Tibial nerve (tissue), 4 donors: ENCODE results near the gene TAS2R16. TPM values are rescaled to one million over a fixed set of nuclear protein-coding genes. Genes with fewer than 3 reads are reported as not detected.

Experiments used
- DNase-seq, 2 donors: peaks; one replicate each; pipeline ENCODE4 v3.0.0-alpha.2; 2019; ENCODE audit warnings: low spot score in 2 of 2
- H3K27ac ChIP-seq, 4 donors: fragments of 200-600 bp; sonication (generic) in 3 of 4; one replicate each; pipeline ENCODE4 v1.5.1; 2017 to 2019; ENCODE audit warnings: mild to moderate bottlenecking in 1 of 4
- H3K27me3 ChIP-seq, 2 donors: fragments of 200-600 bp; sonication (generic) in 1 of 2; one replicate each; pipeline versions ENCODE4 v1.5.1 to v1.6.0; 2017 to 2019
- H3K36me3 ChIP-seq, 3 donors: fragments of 200-600 bp; sonication (generic); one replicate each; pipeline ENCODE4 v1.5.1; 2018 to 2019
- H3K4me1 ChIP-seq, 4 donors: fragments of 200-600 bp; sonication (generic) in 3 of 4; one replicate each; pipeline ENCODE4 v1.5.1; 2017 to 2019
- H3K4me3 ChIP-seq, 4 donors: fragments of 200-600 bp; sonication (generic) in 3 of 4; one replicate each; pipeline ENCODE4 v1.5.1; 2017 to 2019; ENCODE audit warnings: mild to moderate bottlenecking in 1 of 4, moderate library complexity in 1 of 4
- H3K9me3 ChIP-seq, 4 donors: fragments of 200-600 bp; sonication (generic) in 3 of 4; one replicate each; pipeline ENCODE4 v1.5.1; 2017 to 2019
- CTCF ChIP-seq, 5 experiments: fragments of 200-600 bp in 3 of 5; fragments of 450-650 bp in 2 of 5; sonication (generic) in 3 of 5; IDR thresholded peaks; one replicate each; pipeline ENCODE4 v1.5.1; 2016 to 2019; ENCODE audit warnings: antibody characterized with exemption in 5 of 5, mild to moderate bottlenecking in 3 of 5, moderate library complexity in 2 of 5
- EP300 ChIP-seq, 2 donors: sonication (generic); formaldehyde crosslinking; IDR thresholded peaks; one replicate each; pipeline ENCODE4 v1.6.1; 2017; ENCODE audit warnings: antibody characterized with exemption in 2 of 2, mild to moderate bottlenecking in 1 of 2
- POLR2A ChIP-seq, 2 donors: fragments of 450-650 bp; IDR thresholded peaks; one replicate each; pipeline ENCODE4 v1.6.1; 2017; ENCODE audit warnings: antibody characterized with exemption in 2 of 2, mild to moderate bottlenecking in 2 of 2, moderate library complexity in 2 of 2
- WGBS, 2 donors: methylation state at CpG; one replicate each; pipeline ENCODE4 v1.1.5; 2018; 5-methylcytosine and 5-hydroxymethylcytosine counted together
- total RNA-seq, 4 donors: library from RNA; depleted of rRNA; stranded (reverse); fragments of >200 nt; gene quantifications; one replicate each; pipeline ENCODE4 v1.1.0, GENCODE V29; 2016

The TAS2R16 gene, protein sequence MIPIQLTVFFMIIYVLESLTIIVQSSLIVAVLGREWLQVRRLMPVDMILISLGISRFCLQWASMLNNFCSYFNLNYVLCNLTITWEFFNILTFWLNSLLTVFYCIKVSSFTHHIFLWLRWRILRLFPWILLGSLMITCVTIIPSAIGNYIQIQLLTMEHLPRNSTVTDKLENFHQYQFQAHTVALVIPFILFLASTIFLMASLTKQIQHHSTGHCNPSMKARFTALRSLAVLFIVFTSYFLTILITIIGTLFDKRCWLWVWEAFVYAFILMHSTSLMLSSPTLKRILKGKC
- total RNA-seq, result not detected

- no peak within 1 kb of the TSS for H3K4me3 ChIP-seq
- no peak for TF ChIP-seq EP300 (IDR thresholded peaks at IDR 0.05)
- TF ChIP-seq CTCF (IDR thresholded peaks at IDR 0.05), result no peak
- no peak for TF ChIP-seq POLR2A (IDR thresholded peaks at IDR 0.05)
- H3K27me3 ChIP-seq, result no peaks in the 10 kb centered on the region
- no peak for DNase-seq
- no peak within 1 kb of the TSS for H3K27ac ChIP-seq
- H3K36me3 ChIP-seq, result no peaks in the 10 kb centered on the region
- H3K9me3 ChIP-seq, result no peaks in the 10 kb centered on the region
- H3K4me1 ChIP-seq, result no peaks in the 10 kb centered on the region
Measured at GRCh38 chr7:122995600-122995999, at the start of gene TAS2R16. TSS of gene TAS2R16 (minus strand) at chr7:122995700. CDS start at chr7:122995634, 66 bp downstream.

DNA sequence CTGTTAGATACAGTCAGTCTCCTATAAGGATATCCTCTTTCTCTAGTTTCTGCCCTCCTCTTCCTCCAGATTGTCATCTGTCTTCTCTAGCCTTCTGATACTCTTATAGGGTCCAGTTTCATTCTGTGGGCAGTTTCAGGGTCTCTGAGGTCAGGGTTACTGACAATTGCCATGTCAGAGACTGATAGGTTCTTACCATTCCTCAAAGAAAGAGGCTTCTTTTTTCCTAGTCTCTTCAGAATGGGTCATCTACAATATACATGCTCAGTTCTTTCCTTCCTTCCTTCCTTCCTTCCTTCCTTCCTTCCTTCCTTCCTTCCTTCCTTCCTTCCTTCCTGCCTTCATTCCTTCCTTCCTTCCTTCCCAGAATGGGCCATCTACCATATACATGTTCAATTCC lies 48.1 kb upstream of the TAS2R16 start:
- peaks cover 0 to 18% (median 7%) of the 10 kb centered on the region in 4 donors for H3K9me3 ChIP-seq
- H3K4me3 ChIP-seq, result no peak overlapping the region
- no peak for DNase-seq
- TF ChIP-seq POLR2A (IDR thresholded peaks at IDR 0.05) (no peak), EP300 (IDR thresholded peaks at IDR 0.05) (no peak), CTCF (IDR thresholded peaks at IDR 0.05) (no peak)
- H3K27me3 ChIP-seq, result no peaks in the 10 kb centered on the region
- H3K36me3 ChIP-seq, result no peaks in the 10 kb centered on the region
- no peak overlapping the region for H3K27ac ChIP-seq
- no peaks in the 10 kb centered on the region for H3K4me1 ChIP-seq

DNA sequence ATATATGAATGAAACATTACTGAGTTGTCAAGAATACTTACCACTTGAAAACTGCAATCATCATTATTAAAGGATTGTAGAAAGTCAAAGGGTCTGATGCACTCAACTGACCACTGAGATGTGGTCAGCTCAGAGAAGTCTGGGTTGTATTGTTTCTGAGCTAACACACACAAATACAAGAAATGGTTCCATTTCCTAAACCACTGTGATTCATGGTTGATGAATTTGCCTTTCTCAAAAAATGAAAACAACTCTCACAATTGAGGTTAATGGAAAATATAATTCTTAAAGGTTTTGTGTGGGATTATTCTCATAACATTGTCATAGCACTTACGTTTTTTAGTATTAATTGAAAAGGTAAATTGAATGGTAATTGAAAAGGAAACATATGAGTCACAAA lies 45.6 kb upstream of the TAS2R16 start:
- no peaks in the 10 kb centered on the region for H3K36me3 ChIP-seq
- H3K27ac ChIP-seq, result no peak overlapping the region
- H3K27me3 ChIP-seq, result no peaks in the 10 kb centered on the region
- H3K9me3 ChIP-seq, result no peaks in the 10 kb centered on the region
- TF ChIP-seq EP300 (IDR thresholded peaks at IDR 0.05), result no peak
- no peak for TF ChIP-seq POLR2A (IDR thresholded peaks at IDR 0.05)
- no peak for TF ChIP-seq CTCF (IDR thresholded peaks at IDR 0.05)
- H3K4me1 ChIP-seq, result no peaks in the 10 kb centered on the region
- WGBS, 2 donors, result 33 to 40% methylated on average over 1 of the region's 1 CpG
- DNase-seq, result no peak
- no peak overlapping the region for H3K4me3 ChIP-seq

DNA sequence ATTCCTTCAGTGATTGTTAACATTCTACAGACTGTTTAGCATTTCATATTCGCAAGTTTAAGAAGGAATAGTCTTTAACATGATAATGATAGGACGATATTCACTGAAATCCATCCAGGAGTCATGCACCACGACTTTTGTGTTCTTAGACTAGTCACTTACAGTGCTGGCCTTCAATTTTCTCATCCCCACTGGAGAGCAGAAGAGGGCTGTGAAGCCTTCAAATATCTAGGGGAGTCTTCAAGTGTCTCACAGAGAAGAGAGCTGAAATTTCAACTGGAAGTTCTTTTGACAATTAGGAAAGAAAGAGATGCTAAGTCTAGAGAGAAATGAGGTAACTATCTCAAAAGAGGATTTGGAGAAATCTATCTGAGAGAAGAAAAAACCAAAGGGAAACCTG lies 43.8 kb upstream of the TAS2R16 start:
- H3K4me1 ChIP-seq, result no peaks in the 10 kb centered on the region
- no peaks in the 10 kb centered on the region for H3K36me3 ChIP-seq
- H3K27me3 ChIP-seq, result no peaks in the 10 kb centered on the region
- no peak for TF ChIP-seq EP300 (IDR thresholded peaks at IDR 0.05)
- no peak for TF ChIP-seq CTCF (IDR thresholded peaks at IDR 0.05)
- TF ChIP-seq POLR2A (IDR thresholded peaks at IDR 0.05), result no peak
- DNase-seq, result no peak
- no peaks in the 10 kb centered on the region for H3K9me3 ChIP-seq
- no peak overlapping the region for H3K27ac ChIP-seq
- WGBS, 2 donors, result 45 to 52% methylated on average over 3 of the region's 3 CpGs
- H3K4me3 ChIP-seq, result no peak overlapping the region

DNA sequence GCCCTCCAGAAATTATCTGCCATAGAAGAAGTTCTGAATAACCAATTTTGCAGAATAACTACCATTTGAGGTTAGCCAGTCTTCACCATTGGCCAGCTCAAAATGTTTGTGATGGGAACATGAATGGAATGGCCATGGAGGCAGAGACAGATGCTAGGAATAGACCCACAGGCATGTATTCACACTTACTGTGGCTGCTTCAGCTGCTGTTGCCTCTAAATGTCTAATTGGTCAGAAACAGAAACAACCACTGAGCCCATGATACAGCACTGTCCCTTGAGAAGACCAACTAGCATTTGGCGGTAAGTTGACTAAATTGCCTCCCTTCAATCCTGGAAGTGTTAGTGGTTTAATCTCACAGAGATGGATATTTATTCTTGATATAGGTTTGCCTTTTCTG lies 38.6 kb upstream of the TAS2R16 start:
- DNase-seq, result no peak
- Histone ChIP-seq H3K4me1 (no peaks in the 10 kb centered on the region), H3K4me3 (no peak overlapping the region), H3K9me3 (no peaks in the 10 kb centered on the region), H3K27ac (no peak overlapping the region), H3K27me3 (no peaks in the 10 kb centered on the region), H3K36me3 (no peaks in the 10 kb centered on the region)
- WGBS, 2 donors, result 100% methylated on average over 1 of the region's 1 CpG
- TF ChIP-seq POLR2A (IDR thresholded peaks at IDR 0.05) (no peak), EP300 (IDR thresholded peaks at IDR 0.05) (no peak), CTCF (IDR thresholded peaks at IDR 0.05) (no peak)
